GM12878 (cell line): Measurements from ENCODE around the gene RUNX3. TPM values are rescaled to one million over a fixed set of nuclear protein-coding genes. Genes with fewer than 3 reads are reported as not detected.

ENCODE experiments used
- BCL3 ChIP-seq: IDR thresholded peaks from 2 replicates; pipeline ENCODE4 v1.6.1; 2011; ENCODE audit warnings: borderline replicate concordance, low read depth, mild to moderate bottlenecking, moderate library complexity, low read length; ENCODE audit not compliant: insufficient read depth, poor library complexity, severe bottlenecking
- CREM ChIP-seq: IDR thresholded peaks from 2 replicates; pipeline ENCODE4 v1.6.1; 2014; ENCODE audit warnings: antibody characterized with exemption, low read depth
- IRF4 ChIP-seq: IDR thresholded peaks from 2 replicates; pipeline ENCODE4 v1.6.1; 2011; ENCODE audit warnings: low read depth, low read length
- NFIC ChIP-seq: IDR thresholded peaks from 2 replicates; pipeline ENCODE4 v1.6.1; 2012; ENCODE audit warnings: low read depth, mild to moderate bottlenecking, inconsistent platforms, low read length, moderate library complexity
- polyA plus RNA-seq, 11 experiments: library from polyadenylated mRNA; depleted of rRNA in 4 of 11; unstranded in 6 of 11; stranded (reverse) in 5 of 11; fragments of >200 nt; fragmentation: Nextera tagmentation in 4 of 11; fragmentation: Illumina TruSeq in 1 of 11; extraction: Ambion mirVana in 4 of 11; extraction: Trizol in 1 of 11; gene quantifications; 1 replicate in 1 of 11; 2 replicates in 10 of 11; pipeline versions ENCODE4 v1.2.1 to v1.2.3, GENCODE V29; 2011 to 2016; ENCODE audit warnings: inconsistent platforms in 2 of 11, missing spikeins in 2 of 11, low read depth in 1 of 11
- total RNA-seq, 4 experiments: library from RNA; depleted of rRNA in 3 of 4; stranded (reverse); fragments of >200 nt in 3 of 4; fragmentation: Illumina TruSeq in 1 of 4; extraction: Trizol in 1 of 4; gene quantifications; 2 replicates each; pipeline versions ENCODE4 v1.2.1 to v1.2.3, GENCODE V29; 2013 to 2021
- TF ChIP-seq, protein P1 (sequence below): IDR thresholded peaks from 2 replicates; pipeline ENCODE4 v1.6.1; 2011; ENCODE audit warnings: borderline replicate concordance, low read depth, mild to moderate bottlenecking, moderate library complexity, mixed read lengths, low read length; ENCODE audit not compliant: insufficient read depth; ENCODE audit errors: extremely low read length
- TF ChIP-seq, protein P2 (sequence below): fragments of 450-650 bp; IDR thresholded peaks from 2 replicates; pipeline ENCODE4 v1.6.1; 2017; ENCODE audit warnings: mild to moderate bottlenecking, low read depth, inconsistent platforms; ENCODE audit not compliant: poor library complexity, severe bottlenecking

RUNX3 gene
- total and polyA plus RNA-seq, 10 of the 15 experiments (the other 5 are each of a cell fraction or from before 2014, with no cell fraction given) = 19.0 to 151 (median 31.4) TPM

DNA sequence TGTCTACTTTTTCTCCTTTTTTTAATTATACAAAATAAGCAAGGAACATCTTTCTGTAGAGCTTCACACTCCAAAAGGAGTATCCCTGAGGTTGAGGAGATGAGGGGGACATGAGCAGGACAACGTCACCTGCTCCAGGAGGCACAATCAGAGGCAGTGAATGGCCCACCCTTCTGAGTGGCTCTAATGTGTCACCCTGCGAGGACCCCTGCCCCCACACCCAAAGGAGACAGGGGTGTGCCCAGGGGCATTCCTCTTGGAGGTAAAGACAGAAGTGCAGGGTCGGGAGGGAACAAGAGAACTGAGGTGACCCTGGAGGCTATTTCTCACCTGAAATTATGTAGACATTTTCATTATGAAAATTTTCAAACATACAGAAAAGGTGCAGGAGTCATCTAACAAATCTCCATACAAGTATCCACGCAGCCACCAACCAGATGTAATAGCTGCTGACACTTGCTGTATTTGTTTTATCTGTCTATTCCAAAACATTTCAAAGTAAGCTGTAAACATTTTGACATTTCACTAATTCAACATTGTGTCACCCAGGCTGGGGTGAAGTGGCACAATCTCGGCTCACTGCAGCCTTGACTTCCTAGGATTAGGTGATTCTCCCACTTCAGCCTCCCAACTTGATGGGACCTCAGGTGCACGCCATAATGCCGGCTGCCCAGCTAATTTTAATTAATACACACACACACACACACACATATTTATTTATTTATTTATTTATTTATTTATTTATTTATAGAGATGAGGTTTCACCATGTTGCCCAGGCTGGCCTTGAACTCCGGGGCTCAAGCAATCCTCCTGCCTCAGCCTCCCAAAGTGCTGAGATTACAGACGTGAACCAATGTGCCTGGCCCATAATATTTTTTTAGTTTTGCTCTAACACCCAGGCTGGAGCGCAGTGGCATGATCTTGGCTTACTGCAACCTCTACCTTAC lies 70.7 kb downstream of the RUNX3 start (continued):
- TF ChIP-seq, protein P1, sequence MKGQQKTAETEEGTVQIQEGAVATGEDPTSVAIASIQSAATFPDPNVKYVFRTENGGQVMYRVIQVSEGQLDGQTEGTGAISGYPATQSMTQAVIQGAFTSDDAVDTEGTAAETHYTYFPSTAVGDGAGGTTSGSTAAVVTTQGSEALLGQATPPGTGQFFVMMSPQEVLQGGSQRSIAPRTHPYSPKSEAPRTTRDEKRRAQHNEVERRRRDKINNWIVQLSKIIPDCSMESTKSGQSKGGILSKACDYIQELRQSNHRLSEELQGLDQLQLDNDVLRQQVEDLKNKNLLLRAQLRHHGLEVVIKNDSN = no peak
- TF ChIP-seq BCL3 (no peak), IRF4 (no peak), CREM (no peak), NFIC (no peak)
- TF ChIP-seq, protein P2, sequence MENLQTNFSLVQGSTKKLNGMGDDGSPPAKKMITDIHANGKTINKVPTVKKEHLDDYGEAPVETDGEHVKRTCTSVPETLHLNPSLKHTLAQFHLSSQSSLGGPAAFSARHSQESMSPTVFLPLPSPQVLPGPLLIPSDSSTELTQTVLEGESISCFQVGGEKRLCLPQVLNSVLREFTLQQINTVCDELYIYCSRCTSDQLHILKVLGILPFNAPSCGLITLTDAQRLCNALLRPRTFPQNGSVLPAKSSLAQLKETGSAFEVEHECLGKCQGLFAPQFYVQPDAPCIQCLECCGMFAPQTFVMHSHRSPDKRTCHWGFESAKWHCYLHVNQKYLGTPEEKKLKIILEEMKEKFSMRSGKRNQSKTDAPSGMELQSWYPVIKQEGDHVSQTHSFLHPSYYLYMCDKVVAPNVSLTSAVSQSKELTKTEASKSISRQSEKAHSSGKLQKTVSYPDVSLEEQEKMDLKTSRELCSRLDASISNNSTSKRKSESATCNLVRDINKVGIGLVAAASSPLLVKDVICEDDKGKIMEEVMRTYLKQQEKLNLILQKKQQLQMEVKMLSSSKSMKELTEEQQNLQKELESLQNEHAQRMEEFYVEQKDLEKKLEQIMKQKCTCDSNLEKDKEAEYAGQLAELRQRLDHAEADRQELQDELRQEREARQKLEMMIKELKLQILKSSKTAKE = no peak
- TF ChIP-seq, all 136 proteins: peak for 0
